Activated CD4-positive, alpha-beta T cell treated with anti-CD3 and anti-CD28 coated beads for 36 hours (primary cell): ENCODE results near the gene SERPINB5. TPM values are rescaled to one million over a fixed set of nuclear protein-coding genes. Genes with fewer than 3 reads are reported as not detected.

ENCODE experiments used
- ATAC-seq: fragments of 200-7000 bp; cut with Tn5 transposase; one replicate; pipeline ENCODE4 v1.10.0; 2021; ENCODE audit warnings: mild to moderate bottlenecking, moderate library complexity
- CTCF ChIA-PET: fragments of 350-600 bp; sonication (Branson Sonifier 250); formaldehyde crosslinking; loops from one replicate; lab custom pipeline; 2021; ENCODE audit warnings: antibody characterized with exemption; lab: Charles Lee
- POLR2A ChIA-PET: fragments of 350-600 bp; sonication (Branson Sonifier 250); formaldehyde crosslinking; loops from one replicate; lab custom pipeline; 2021; ENCODE audit warnings: antibody characterized with exemption, inconsistent platforms; lab: Charles Lee
- DNase-seq: peaks from one replicate; pipeline ENCODE4 v3.0.0-alpha.2; 2020
- H3K27ac Mint-ChIP-seq: one replicate; pipeline ENCODE4 v1.8.0; 2021; ENCODE audit warnings: mixed read lengths
- H3K27me3 Mint-ChIP-seq: one replicate; pipeline ENCODE4 v1.8.0; 2021; ENCODE audit warnings: mixed read lengths
- H3K36me3 Mint-ChIP-seq: one replicate; pipeline ENCODE4 v1.8.0; 2021; ENCODE audit warnings: low read depth, mixed read lengths
- H3K4me1 Mint-ChIP-seq: one replicate; pipeline ENCODE4 v1.8.0; 2021; ENCODE audit warnings: mixed read lengths
- H3K4me3 Mint-ChIP-seq: one replicate; pipeline ENCODE4 v1.8.0; 2021; ENCODE audit warnings: mild to moderate bottlenecking, moderate library complexity, mixed read lengths
- H3K9me3 Mint-ChIP-seq: one replicate; pipeline ENCODE4 v1.8.0; 2021; ENCODE audit warnings: low read depth, mixed read lengths
- intact Hi-C, 2 experiments: fragments of 100-400 bp; cut with DNase I in 1 of 2; cut with micrococcal nuclease in 1 of 2; formaldehyde crosslinking; loops; one replicate each; pipeline versions ENCODE4 v1.14.2 to v1.15.1; 2022 to 2024; cut with DNase I, micrococcal nuclease
- total RNA-seq, 2 experiments: library from RNA; stranded (reverse); gene quantifications; one replicate each; pipeline ENCODE4 v1.2.3, GENCODE V29; 2021

Gene SERPINB5
- total RNA-seq, 2 experiments from 2014 or later, result not detected

DNA sequence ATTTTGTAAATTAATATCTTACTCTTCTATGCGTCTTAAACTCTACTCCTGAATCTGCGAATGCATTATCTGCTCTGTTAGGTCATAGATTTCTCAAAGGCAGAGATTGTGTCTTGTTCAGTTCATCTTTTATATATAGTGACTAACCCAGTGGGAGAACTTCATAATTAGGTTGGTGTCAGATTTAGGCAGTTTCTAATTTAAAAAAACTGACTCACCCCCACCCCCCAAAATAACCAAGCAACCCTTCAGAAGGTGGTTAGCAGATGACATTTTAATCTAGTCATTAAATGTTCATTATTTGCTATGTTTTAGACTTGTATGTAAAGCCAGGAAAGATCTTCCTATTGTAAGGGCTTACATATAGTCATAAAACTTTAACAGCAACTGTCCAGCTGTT lies 75.8 kb downstream of the SERPINB5 start:
- Mint-ChIP-seq H3K27me3 (peaks cover 5% of the 10 kb centered on the region), H3K9me3 (no peaks in the 10 kb centered on the region), H3K4me3 (no peak overlapping the region), H3K4me1 (no peaks in the 10 kb centered on the region), H3K36me3 (no peaks in the 10 kb centered on the region), H3K27ac (no peak overlapping the region)
- intact Hi-C loops, result no loop called here
- CTCF ChIA-PET, result no interaction called here
- DNase-seq (no peak), ATAC-seq (no peak)
- POLR2A ChIA-PET, result no interaction called here

DNA sequence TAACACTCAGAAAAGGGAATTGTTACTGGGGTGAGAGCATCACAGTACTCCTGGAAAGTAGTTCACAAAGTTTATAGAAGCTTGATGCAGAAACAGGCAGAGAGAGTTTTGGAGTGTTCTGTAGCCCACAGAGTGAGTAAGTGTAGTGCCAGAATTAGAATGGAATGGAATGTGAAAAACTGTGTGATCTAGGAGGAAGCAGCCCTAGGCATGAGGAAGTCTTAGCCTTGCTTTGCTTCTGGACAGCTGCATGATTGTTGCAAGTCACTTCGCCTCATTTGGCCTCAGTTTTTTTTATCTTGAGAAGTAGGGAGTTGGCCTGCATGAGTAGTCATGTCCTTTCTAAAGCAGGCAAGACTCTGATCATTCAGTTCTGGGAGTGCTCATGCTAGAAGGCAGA lies 76.3 kb downstream of the SERPINB5 start:
- ATAC-seq (no peak), DNase-seq (no peak)
- H3K27me3 Mint-ChIP-seq, result peaks cover 6% of the 10 kb centered on the region
- intact Hi-C loops, result no loop called here
- no peaks in the 10 kb centered on the region for H3K4me1 Mint-ChIP-seq
- no peaks in the 10 kb centered on the region for H3K9me3 Mint-ChIP-seq
- POLR2A ChIA-PET, result no interaction called here
- CTCF ChIA-PET, result interaction anchor here (1.0 kb wide), 1 partner anchor 25 kb away, joined by 3 read pairs; no protein-coding TSS in a partner anchor
- H3K4me3 Mint-ChIP-seq, result no peak overlapping the region
- no peaks in the 10 kb centered on the region for H3K36me3 Mint-ChIP-seq
- H3K27ac Mint-ChIP-seq, result no peak overlapping the region

Other genes starting within 250 kb of the SERPINB5 start
- 10 to 100 TPM; 66.0 to 88.9 TPM for gene BCL2, start 157.2 kb upstream of the SERPINB5 start, total RNA-seq
- gene KDSR, start 109.8 kb upstream of the SERPINB5 start, total RNA-seq, result 10 to 100 TPM; 72.6 to 78.6 TPM
- gene VPS4B, start 54.5 kb upstream of the SERPINB5 start, total RNA-seq, result 10 to 100 TPM; 40.7 to 48.4 TPM
- gene SERPINB12, start 65.4 kb downstream of the SERPINB5 start, total RNA-seq, result not detected
- gene SERPINB13, start 110.4 kb downstream of the SERPINB5 start, total RNA-seq, result not detected
- not detected for gene SERPINB4, start 167.3 kb downstream of the SERPINB5 start, total RNA-seq
- gene SERPINB3, start 184.9 kb downstream of the SERPINB5 start, total RNA-seq, result not detected
- gene SERPINB11, start 226.0 kb downstream of the SERPINB5 start, total RNA-seq, result not detected